Fibroblast of skin of abdomen (primary cell): Measurements from ENCODE around the gene SPEM3.
A peak's percentile ranks its signal among the peaks of the same experiment; 100 is the strongest.
"Not testable (repeated sequence)": the region's sequence is repeated elsewhere in the genome, so short reads cannot be mapped to it uniquely, and the experiment has no call there.

Experiments
- DNase-seq: peaks from one replicate; pipeline ENCODE4 v3.0.0-alpha.2; 2013

Gene SPEM3

DNA sequence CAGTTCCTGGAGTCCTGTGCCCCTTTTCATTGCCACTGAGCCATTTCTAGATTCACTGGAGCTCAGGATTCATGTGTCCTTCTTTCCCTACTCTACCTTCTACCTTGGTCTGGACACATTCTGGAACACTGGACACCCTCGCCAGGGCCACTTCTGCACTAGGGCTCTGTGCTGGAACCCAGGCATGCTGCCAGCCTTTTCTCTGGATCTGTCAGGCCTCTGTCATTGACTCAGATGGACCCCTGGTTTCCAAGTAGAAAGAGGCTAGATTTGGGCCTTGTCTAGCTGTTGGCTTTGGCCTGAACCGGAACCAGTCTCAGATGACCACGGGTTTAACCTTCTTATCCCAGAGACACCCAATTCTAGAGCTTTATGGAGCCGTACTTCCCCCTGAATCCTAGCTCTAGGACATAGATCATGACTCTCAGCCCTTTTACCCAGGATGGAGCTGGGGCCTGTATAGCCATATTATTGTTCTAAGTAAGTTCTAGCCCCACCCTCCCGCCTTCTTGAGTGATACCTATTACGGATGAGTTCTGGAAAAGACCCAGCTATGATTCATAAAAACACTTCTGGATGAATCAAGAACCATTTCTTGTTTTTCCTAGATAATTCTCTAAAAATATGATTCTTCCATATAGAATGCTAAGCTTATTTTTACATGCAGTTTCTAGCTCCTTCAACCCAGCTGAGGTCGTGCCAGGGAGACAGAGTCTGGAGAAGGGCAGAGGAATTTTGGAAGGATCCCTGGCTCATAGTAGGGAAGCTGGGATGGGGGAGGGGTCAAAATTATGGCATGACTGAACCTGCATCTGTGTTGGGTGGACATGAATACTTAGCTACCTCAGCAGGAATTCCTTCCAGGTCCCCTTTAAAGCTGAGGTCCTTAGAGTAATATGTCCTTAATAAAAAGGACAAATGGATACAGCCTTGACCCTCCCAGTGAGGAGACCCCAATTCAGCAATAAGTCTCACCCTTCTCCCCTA lies 15.1 kb downstream of the SPEM3 start:
- peak; percentile 53 for DNase-seq

DNA sequence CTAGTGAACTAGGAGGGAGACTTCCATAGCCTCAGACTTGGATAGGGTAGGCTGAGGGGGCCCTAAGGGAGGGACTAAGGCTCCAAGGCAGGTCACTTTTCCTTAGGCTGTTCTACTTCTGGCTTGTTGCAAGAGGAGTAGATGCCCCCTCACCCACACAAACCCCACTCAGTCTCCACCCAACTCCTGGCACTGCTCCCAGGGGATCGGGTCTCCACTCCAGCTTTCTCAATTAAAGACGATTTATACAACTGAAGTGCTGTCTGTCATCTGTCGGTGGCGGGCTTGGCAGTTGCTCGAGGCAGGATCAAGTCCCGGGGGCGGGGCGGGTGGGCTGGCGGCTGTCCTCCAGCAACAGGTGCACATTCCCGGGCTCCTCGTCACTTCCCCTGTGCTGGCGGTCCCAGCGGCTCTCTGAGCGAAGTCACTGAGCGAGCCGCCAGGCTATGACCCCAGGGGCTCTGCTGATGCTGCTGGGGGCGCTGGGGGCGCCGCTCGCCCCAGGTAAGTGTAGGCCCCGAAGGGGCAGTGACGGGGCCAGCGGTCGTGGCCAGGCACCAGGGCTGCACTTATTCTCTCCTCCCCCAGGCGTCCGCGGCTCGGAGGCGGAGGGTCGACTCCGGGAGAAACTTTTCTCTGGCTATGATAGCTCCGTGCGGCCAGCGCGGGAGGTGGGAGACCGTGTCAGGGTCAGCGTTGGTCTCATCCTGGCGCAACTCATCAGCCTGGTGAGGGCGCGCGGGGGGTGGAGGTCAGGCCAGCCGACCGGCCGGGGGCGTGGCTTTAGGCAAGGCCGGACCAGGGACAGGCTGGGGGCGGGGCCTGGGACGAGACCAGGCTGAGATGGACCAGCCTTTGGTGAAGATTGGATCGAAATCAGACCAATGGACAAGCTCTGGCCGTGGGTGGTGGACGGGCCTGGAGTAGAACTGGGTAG lies 16.3 kb downstream of the SPEM3 start, which contains the start of gene CHRNB1:
TSS of gene CHRNB1 (plus strand) at position 380 of the 937 bp plus-strand sequence. CDS start at position 447, 67 bp downstream.
- peak; percentile 11 for DNase-seq

DNA sequence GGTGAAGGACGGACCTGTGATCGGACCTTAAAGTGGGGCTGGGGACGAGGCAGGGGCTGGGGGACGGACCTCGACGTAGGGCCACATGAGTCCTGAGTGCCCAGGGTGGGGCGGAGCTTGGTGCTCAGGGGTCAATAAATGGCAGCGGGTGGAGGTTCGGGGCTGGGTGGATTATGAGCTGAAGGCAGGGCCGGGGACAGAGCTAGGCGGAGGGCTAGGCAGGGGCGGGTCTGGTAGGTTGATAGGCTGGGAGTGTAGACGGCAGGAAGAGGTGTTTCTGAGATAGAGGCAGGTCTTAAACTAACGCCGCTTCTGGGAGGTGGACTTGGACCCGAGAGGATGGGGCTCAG lies 16.9 kb downstream of the SPEM3 start:
- no peak for DNase-seq

DNA sequence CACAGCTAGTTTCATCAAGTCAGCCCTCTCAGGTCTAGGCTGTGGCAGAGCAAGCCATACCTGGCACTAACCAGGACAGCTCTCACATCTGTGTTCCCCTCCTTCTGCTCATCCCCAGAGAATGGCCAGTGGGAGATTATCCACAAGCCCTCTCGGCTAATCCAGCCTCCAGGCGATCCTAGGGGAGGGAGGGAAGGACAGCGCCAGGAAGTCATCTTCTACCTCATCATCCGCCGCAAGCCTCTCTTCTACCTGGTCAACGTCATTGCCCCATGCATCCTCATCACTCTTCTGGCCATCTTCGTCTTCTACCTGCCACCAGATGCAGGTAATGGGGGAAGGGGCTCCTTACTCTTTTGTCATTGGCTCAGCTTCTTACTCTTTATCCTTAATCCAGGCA lies 19.8 kb downstream of the SPEM3 start:
- no peak for DNase-seq

DNA sequence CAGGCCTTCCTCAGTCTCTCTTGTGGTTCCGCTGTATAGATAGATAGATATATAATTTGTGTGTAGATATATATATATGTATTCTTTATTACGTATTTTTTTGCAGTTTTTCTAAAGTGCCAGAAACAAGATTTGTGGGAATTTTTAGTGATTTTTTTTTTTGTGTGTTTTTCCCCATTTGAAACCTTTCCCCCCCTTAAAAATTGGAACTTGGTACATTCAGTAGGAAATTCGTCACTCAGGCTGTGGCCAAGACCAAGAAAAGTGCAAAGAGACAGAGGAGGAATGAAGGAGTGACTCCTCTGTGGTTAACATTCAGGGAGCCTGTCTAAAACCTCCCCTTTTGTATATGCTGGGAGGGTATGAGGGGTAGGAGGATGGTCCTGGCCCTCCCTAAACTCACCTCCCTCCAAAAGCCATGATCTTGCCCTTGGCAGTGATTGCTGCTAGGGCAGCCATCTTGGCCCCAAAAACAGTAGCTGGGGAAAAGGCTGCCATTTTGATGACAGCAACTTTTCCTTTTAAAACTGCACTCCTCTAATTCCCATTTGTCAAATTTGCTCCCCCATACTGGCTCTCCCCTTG lies 31.4 kb downstream of the SPEM3 start:
- DNase-seq = no peak

DNA sequence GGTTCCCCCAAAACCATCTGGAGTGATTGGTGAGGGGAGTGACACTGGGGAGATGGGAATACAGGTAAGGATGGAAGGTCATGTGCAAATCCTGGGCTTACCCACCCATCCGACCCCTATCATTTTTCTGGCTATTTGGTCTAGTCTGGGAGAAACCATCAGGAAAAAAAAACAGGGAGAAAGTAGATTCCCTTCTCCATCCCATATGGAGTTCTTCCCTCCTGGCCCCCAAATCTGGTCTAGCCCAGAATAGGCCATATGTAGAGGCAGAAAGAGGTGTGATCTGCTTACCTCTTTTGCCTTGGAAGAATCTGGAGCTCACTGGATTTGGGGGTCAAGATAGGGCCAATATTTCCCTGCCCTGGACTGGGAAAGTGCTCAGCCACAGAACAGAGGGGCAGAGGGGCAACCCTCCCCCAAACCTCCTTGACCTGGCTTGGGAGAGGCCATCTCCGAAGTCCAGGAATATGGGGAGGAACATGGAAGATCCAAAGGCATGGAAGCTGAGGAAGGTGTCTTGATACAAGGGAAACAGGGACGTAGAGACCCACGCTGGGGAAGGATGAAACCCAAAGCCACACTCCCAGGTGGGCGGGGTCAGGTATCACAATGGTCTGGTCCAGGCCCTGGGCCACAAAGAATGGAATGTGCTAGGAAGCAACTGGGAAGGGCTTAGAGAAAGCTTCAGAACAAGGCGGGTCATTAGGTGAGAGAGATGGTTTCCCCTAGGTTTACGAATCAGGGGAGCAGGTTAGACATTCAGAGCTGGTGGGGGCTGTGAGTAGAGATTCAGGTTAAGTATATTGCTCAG lies 32.4 kb downstream of the SPEM3 start:
- no peak for DNase-seq

DNA sequence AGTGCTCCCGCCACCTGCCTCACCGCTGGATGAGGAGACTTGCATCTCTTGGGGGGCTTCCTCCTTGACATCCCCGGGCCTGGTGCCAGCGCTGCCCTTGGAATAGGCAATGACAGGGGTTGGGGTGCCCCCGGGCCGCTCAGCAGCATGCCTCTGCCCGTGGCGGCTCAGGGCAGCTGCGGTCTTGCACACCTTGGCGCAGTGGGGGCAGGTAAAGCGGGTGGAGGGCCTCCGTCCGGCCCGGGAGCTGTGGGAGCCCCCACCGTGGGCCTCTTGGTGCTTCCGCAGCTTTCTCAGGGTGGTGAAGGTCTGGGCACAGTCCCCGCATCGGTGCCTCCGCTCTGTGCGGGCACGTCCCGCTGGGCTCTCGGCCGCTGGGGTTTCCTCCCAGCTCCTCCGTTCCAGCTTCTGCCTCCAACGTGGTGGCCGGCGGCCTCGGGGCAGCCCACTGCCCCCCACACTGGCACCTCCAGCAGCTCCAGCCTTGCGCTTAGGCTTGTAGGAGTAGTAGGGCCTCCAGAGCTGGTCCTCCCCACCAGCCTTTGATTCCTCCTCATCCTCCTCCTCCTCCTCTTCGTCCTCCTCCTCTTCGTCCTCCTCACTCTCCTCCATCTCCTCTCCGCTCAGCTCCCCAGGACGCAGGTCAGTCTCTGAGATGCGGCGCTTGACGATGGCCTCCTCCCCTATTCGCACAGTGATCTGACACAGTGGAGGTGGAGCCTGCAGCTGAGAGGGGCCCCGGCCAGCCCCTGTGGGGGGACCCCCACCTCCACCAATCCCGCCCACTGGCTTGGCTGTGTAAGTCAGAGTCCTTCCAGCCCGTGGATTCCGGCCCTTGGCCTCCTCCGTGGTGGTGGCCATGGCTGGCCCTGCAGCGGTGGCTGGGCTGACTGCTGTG lies 34.1 kb downstream of the SPEM3 start:
- no peak for DNase-seq

DNA sequence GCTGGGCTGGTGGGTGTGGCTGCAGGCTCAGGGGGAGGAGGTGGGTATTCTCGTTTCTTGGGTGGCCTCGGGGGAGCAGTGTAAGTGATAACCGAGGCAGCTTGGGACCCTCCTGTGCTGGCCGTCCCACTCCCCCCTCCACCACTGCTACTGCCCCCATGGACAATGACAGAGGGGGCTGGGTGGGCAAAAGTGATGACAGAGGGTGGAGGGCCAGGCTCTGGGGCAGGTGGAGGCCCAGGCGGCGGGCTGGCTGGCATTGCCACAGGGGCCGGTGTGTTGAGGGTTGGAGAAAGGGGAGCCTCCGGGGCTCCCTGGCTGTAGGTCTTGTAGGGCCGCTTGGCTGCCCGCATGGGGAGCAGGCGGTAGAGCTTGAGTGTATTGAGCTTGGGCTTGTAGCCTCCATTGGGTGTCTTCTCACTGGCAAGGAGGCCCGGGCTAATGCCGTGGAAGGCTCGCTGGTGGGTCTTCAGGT lies 34.8 kb downstream of the SPEM3 start:
- DNase-seq = no peak

DNA sequence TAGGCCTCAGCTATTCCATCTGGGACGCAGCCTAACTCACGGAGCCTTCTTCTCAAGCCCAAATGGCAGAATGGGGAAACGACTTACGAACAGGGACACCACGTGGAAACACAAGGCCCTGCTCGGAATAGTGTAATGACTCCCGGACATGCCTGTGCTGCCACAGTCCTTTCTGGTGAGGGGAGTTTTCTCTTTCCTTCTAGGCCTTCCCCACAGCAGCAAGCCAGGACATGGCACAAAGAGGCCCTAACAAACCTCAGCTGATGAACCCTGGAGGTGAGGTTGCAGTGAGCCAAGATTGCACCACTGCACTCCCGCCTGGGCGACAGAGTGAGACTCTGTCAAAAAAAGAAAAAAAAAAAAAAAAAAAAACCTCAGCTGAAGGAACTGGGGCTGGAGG lies 35.4 kb downstream of the SPEM3 start:
- no peak for DNase-seq

DNA sequence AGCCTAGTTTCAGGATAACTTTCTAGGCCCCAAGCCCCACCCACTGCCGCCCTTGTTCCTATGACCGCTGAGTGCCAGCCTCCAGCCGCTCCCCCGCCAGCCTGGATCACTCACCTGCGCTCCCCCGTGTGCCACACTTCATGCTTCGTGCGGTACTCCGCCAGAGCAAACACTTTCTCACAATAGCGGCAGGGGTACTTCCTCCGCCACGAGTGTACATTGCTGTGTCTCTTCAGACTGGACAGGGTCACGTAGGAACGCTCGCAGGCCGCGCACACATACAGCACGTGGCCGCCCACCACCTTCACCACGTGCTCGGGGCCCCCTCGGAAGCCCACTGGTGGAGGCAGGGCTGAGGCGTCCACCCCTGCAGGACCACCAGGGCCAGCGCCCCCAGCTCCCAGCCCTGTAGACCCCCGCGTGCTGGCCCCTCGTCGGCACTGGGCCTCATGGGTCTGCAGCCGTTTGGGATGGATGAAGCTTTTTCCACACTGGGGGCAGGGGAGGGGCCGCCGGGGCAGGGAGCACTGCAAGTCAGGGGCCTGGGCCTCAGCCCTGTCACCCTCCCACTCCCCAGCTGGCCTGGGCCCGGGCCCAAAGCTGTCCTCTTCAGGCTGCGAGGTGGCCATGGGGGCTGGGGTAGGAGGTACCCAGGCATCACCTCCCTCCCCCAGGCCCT lies 37.1 kb downstream of the SPEM3 start:
- no peak for DNase-seq

DNA sequence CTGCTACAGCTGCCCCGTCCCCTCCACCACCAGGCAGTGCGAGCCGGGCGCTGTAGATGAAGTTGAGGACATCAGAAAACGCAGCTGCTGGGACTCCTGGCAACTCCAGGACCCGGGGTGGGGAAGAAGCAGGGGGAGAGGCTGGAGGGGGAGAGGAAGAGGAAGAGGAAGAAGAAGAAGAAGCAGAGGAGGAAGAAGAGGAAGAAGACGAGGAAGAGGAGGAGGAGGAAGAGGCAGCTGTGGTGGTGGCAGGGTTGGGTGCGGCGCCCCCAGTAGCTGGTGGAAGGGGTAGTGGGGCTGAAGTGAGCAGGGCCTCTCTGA lies 37.6 kb downstream of the SPEM3 start:
- no peak for DNase-seq

DNA sequence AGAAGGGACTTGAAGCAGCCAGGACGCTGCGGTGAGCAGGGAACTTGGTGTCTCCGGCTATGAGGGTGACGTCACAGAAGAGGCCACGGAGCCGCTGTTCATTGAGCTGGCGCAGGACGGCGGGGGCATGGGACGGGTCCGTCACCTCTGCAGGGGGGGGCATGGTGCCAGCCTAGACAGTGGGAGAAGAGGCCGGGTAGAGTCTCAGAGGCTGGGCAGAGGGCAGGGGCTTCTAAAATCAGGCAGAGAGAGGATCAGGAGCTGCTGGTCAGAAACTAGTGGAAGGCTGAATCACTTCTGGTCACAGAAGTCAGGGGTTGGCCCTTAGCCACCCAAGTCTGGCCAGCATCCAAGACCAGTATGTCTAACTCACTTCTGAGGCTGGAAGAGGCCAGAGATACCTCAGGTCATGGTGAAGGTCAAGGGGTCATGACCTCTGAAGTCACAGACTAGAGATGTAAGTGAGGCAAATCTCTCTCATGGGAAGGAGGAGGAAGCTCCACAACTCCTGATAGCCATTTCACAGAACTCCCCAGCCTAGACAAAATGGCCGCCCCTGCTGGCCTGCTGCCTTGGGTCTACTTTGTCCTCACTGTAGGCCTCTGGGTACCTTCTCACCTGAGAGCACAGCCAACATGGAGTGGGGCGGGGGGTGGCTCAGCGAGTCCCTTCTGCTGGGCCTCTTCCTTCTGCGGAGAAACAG lies 38.1 kb downstream of the SPEM3 start:
- DNase-seq = no peak

DNA sequence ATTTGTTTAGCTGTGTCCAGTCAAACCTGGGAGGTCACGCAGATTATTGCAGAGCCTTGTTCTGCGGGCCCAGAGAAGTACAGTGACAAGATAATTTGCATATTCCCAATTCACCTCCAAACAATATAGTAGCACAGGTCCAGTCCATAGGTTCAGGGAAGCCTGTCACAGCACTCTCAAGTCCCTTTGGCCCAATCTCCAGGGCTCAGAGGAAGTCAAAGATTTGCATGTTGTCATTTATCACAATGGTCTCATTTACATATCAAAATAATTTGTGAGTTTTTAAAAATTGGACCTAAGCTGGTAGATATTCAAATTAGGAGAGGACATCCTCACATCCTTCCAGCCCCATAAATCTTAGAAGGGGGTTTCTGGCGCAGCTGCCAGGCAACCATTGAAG lies 38.8 kb downstream of the SPEM3 start:
- DNase-seq = no peak

DNA sequence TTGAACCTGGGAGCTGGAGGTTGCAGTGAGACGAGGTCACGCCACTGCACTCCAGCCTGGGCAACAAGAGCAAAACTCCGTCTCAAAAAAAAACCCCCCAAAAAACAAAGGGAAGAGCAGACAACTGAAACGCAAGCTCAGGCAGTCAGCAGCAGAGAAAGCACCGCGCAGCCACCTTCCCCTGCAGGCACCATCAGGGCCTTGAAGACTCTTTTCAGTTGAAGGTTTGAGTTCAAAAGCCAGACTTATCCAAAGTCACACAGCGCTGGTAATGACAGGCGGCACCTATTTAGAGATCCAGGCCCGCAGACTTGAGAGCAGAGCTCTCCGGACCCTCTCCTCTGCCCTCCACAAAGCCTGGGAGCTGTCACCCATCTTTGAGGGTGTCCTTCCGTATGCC lies 39.6 kb downstream of the SPEM3 start:
- DNase-seq = no peak

DNA sequence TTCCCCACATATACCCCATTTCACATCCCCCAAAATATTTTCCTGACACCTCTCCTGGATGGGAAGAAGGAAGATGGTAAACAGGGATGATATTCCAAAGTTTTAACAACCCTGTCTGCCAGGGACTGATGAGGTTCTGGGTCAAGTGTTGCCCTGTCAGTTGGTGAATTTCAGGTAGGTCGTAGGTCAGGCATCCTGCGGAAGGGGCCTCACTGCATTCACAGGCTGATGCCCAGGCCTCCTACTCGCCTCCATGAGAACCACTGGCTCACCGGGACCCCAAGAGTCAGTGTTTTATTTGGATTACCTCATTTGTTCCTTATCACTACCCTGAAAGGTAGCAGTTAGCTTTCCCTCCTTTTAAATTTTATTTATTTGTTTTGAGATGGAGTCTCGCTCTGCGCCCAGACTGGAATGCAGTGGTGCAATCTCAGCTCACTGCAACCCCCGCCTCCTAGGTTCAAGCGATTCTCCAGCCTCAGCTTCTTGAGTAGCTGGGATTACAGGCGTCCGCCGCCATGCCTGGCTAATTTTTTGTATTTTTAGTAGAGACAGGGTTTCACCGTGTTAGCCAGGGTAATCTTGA lies 40.2 kb downstream of the SPEM3 start:
- DNase-seq = no peak

DNA sequence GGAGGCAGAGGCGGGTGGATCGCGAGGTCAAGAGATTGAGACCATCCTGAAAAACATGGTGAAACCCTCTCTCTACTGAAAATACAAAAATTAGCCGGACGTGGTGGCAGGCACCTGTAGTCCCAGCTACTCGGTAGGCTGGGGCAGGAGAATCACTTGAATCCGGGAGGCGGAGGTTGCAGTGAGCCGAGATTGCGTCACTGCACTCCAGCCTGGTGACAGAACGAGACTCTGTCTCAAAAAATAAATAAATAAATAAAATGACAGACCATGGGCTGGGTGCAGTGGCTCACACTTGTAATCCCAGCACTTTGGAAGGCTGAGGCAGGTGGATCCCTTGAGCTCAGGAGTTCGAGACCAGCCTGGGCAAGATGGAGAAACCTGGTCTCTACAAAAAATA lies 41.2 kb downstream of the SPEM3 start:
- not testable (repeated sequence) for DNase-seq

DNA sequence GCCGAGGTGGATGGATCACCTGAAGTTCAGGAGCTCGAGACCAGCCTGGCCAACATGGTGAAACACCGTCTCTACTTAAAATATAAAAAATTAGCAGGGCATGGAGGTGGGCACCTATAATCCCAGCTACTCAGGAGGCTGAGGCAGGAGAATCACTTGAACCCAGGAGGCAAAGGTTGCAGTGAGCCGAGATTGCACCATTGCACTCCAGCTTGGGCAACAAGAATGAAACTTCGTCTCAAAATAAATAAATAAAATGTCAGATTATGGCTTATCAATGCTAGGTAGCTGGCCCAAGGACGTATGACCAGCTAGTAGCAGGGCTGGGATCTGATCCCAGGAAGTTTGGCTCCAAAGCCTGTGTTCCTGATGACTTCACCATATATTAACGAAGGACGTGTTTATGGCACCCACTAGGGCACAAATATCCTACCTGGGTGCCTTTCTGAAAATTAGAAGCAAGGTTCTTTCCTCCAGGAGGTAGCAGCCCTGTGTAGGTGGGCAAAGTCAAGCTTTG lies 41.9 kb downstream of the SPEM3 start:
- DNase-seq = not testable (repeated sequence)

DNA sequence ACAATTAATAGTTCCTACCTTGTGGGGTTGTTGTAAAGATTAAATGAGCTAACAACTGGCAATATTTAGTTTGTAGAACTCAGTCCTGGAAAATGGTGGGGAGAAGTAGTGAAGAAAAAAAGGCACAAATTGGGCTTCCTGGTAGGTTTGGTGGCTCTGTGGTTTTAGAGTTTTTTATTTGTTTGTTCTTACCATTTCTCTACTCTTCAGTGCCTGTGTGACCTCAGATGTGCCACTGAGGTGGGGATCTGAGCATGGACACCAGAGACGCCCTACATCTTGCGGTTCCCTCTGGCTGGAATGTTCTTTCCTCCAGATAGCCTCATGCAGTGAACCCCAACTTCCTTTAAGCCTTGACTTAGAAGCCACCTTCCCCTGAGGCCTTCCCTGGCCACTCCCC lies 43.1 kb downstream of the SPEM3 start:
- no peak for DNase-seq

DNA sequence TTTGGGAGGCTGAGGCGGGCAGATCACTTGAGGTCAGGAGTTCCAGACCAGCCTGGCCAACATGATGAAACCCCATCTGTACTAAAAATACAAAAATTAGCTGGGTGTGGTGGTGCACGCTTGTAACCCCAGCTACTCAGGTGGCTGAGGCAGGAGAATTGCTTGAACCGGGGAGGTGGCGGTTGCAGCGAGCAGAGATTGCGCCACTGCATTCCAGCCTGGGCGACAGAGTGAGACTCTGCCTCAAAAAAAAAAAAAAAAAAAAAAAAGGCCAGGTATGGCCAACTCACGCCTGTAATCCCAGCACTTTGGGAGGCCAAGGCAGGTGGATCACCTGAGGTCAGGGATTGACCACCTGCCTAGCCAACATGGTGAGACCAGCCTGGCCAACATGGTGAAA lies 46.1 kb downstream of the SPEM3 start:
- DNase-seq = not testable (repeated sequence)
